GM19193 (cell line): ENCODE data around the gene ENAH.

Experiments
- POLR2A ChIP-seq: IDR thresholded peaks from 4 replicates; pipeline ENCODE4 v1.6.1; 2011; ENCODE audit not compliant: insufficient read depth, insufficient read length; ENCODE audit errors: extremely low read depth

Gene ENAH

DNA sequence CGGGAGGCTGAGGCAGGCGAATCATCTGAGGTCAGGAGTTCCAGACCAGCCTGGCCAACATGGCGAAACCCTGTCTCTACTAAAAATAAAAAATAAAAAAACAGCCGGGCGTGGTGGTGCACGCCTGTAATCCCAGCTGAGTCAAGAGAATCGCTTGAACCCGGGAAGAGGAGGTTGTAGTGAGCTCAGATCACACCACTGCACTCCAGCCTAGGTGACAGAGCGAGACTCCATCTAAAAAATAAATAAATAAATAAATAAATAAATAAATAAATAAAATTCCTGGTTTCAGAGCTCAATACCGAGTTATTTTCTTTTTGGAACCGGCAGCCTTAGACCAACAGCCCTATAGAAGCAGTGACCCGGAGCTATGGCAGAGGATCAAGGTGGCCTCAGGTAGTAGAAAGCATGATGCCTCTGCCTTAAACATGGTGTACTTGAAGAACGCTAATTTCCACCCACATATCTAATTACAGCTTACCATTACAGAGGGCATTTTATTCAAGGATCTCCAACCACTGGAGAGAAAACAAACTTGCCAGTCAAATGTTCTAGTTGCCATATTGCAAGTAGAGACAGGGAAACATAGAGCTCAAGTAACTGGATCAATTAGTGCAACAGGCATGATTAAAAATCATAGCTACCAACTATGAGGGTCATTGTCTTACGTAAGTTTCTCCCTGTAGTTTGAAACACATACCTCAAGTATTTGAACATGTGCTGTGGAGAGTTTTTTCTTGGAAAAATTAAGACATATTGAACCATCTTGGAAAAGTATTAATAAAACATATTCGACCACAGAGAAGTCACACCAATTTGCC, 2.0 kb upstream of the ENAH start:
- TF ChIP-seq POLR2A: no peak

DNA sequence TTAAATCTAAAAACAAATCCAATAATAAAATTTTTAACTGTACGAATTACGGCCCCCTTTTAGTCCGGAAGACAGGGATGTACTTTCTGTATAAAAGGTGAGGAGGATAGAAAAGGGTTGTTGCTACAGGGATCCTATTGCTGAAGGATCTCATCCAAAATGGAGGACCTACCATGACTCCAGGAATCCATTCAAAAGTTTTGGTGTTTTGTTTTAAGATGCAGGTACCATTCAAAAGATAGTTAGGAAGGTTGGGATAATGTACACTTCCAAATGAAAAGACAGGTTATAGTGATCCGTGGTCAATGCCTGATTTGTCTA, 1.3 kb upstream of the ENAH start:
- TF ChIP-seq POLR2A: no peak

DNA sequence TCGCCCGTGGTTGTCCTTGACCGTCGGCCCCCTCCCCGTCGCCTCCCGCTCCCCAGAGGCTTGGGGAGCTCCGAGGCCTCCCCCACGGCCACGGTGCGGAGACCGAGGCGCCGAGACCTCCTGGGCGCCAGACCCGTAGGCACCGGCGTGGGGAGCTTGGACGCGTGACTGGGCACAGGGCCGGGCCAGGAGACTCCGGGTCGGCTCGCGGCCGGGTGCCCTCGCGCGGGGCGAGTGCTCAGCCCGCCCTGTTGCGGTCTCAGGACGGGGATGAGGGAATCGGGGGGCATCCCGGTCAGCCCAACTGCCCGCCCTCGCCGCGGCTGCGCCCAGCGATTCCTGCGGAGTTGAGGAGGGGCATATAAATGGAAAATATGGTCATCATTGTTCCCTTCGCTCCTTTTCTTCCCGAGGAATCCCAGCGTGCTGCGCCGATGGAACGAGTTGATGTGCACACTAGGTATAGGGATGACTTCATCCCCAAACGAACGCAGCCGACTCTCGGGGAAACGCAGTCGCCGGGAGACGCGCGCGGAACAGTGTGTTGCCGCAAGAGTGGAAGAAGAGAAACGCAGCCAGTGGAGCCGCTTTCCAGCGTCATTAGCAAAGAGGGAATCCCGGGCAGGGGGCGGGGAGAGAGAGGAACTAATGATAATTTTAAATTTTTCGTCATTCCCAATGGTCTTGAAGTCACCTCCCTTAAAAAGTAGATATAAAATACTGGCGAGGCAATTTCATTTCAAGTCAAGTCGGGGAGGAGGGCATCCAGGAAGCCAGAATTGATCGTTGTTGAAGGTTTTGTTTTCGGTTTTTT, 747 bp upstream of the ENAH start:
- no peak for TF ChIP-seq POLR2A

DNA sequence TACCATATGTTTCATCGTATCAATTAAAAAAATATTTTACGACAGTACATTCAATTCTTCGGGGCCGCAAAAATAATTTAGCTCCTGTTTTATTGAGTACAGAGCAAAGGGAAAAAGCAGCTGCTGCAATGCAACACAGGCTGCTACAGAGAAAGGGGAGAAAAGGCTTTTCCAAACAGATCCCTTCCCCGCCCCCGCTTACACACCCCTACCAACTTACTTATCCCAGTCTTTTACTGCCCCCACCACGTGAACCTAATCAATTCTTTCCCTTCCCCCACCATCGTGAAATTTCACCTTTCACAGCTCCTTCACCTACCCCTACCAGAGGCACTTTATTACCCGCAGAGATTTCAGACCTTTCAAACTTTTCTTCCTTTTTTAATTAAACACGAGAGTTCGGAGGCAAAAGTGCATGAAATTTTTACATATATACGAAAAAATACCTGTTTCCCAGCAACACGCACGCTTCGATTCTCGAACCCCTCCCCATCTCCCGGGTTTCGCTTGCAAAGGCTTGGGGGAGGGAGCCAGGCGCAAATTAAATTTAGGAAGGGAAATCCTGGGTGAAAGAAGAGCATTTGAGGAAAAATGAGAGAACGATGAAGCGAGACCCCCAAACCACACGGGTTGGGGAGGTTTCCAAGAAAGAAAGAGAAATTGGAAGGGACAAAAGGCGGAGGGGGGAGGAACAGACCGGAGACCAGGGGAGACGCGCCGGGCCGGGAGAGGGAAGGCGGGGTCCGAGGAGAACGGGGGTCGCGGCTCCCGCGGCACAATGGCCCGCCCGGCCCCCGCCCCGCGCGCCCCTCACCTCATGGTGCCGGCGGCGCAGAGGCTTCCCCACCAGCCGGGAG, 823 bp downstream of the ENAH start:
- no peak for TF ChIP-seq POLR2A

DNA sequence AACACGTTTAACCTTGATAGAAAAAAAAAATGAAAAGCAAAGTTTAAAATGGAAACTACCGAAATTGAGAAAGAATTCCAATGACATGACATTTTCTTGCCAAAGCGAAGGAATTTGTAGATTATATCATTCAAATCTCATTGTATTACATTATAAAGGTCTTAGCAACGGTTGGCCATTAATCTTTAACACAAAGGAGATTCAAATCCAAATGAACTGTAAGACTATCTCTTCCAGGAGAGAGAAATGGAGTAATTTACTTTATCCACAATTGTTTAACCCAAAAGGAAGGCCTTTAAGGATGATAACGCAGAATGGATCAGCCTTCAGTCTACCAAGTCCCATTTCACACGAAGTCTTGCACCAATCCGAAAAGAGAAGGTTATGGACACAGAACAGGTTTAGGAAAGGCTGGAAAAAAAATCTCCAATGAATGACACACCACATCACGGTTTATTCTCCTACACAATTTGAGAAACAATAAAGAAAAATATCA, 1.5 kb downstream of the ENAH start:
- no peak for TF ChIP-seq POLR2A

DNA sequence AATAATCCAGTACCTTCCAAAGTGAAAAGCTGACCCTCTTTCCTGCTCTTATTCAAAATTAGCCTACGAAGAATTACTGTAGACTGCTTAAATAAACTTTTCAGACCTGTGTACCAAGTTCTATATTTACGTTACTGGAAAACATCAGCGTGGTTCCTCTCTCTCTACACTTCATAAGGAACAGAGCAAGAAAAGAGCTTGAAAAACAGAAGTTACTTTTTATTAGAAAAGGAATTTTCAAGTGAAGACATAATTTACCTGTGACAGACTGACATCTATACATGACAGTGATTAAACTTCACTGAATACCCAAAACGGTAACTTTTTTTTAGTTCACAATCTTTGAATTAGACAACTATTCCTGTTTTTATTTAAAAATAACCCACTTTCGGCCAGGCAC, 2.7 kb downstream of the ENAH start:
- TF ChIP-seq POLR2A: no peak

DNA sequence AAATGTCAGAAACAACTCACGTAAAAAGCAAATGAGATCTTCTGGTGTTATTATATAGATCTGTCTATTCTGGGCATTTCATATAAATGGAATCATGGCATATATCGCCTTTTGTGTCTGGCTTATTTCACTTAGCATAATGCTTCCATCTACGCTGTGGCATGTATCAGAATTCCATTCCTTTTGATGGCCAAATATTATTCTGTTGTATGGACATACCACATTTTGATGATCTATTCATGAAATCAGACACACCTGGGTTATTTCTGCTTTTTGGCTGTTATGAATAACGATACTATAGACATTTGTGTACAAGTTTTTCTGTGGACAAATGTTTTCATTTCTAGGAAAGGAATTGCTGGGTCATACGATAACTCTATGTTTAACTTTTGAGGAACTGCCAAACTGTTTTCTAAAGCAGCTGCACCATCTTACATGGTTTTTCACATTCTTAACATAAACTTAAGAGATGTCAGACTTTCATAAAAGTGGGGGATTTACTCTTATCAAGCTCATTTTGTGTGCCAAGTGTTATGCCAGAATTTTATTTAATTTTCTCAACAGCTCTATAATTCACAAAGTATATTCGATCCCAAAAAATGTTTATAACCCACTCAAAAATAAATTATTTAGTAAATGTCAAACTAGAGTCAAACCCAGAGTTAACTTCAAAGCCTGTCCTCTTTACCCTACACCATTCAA, 7.6 kb downstream of the ENAH start:
- TF ChIP-seq POLR2A: no peak

DNA sequence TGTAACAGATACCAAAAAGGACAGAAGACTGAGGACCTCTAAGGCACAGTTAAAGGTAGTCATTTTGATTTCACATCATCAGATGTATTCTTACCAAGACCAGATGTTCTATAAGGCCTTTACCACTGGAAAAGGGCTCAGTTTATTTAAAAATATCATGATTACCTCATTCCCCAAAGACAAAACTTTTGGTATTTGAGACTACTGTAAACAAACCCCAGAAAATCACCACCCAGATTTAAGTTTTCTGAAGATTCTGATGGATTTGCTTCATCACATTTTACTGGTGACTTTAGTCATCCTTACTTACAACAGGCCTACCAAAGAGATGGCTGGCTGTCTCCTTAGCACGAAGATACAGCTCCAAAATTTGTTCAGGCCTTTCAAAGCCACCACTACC, 8.3 kb downstream of the ENAH start:
- no peak for TF ChIP-seq POLR2A

DNA sequence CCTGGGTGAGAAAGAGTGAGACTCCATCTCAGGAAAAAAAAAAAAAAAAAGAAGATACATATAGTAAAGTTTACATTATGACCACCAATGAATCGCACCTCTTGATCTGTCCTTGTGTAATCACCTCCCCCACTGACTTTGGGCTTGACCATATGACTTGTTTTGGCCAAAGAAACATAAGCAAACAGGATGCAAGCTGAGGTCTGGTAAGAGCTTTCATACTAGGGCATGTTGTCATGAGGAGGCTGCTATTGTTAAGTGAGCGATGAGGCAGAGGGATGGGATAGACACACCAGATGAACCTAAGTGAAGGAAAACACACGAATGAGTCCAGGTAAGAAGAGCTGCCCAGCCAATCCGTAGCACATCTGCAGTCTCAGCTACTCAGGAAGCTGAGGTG, 10.7 kb downstream of the ENAH start:
- no peak for TF ChIP-seq POLR2A

DNA sequence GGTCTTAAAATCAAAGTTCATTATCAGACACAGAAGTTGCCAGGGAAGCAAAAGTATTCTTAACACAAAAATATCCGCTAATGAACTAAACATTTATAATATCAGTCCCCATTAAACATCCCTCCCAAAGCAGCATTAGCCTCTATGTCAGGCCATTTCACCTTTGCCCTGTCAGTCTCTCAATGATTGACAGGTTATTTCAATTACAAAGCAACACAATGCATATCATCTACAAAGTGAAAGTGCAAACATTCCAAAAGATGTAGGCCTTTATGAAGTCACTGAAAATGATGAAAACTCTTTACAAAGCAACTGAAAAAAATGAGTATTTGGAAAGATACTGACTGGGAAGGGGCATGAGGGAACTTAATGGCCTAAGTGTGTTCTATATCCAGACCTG, 14.1 kb downstream of the ENAH start:
- TF ChIP-seq POLR2A: no peak

DNA sequence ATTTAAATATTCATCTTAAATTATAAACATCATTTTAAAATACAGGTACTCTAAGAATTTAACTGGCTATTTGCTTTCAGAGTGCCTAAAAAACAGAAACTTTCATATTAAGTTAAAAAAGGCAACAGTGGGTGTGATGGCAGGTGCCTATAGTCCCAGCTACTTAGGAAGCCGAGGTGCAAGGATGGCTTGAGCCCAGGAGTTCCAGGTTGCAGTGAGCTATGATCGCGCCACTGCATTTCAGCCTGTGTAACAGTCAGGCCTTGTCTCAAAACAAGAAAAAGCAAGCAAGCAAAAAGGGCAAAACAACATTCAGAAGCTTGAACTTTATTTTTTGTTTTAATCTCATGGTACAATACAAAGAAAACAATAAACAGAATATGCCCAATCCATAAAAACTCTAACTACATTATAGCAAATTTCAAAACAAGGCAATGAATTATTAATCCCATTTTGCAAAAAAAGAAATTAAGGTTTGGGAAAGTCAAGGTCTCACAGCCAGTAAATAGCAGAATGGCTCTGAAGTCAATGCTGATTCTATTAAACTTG, 15.2 kb downstream of the ENAH start:
- no peak for TF ChIP-seq POLR2A

DNA sequence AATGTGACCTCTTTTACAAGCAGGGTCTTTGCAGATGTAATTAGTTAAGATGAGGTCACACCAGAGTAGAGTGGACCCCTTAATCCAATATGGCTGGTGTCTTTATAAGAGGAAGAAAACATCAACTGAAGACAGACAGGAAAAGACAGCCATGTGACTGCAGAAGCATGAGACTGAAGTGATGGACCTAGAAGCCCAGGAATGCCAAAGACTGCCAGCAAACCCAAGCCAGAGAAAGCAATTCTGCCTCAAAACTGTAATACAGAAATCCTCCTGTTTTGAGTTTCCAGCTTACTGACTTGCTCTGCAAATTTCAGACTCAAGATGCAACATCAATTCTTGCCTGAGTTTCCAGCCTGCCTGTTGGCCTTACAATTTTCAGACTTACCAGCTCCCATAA, 17.3 kb downstream of the ENAH start:
- no peak for TF ChIP-seq POLR2A

DNA sequence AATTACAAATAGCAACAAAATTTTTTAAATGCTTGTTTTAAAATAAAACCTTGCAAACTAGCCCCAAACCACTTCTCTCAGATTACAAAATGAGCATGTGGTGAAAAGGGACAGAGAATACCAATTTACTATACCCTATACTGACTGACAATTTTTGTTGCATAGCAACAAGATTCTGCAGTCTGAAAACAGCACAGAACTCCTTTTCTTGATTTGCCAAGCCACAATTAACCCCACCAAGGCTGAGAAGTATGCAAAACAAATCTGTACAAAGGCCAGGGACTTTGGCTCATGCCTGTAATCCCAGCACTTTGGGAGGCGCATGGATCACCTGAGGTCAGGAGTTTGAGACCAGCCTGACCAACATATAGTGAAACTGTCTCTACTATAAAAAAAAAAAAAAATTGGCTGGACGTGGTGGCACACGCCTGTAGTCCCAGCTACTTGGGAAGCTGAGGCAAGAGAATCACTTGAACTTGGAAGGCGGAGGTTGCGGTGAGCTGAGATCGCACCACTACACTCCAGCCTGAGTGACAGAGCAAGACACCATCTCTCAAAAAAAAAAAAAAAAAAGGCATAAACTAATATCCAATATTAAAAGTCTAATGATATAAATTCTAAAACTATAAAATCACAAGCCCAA, 21.8 kb downstream of the ENAH start:
- no peak for TF ChIP-seq POLR2A

DNA sequence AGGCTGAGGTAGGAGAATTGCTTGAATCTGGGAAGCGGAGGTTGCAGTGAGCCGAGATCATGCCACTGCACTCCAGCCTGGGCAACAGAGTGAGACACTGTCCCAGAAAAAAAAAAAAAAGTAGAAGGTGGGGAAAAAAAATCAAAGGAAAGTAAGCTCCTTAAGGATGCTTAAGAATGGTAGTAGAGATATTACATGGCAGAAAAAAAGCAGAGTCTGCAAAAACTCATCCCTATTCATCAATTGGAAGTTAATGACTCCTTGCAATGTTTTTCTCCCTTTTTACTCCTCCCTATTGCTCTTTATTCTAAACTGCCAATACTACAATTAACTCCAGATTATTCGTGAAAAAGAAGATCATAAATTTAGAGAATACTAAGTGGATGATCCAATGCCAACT, 23.4 kb downstream of the ENAH start:
- TF ChIP-seq POLR2A: no peak
